ENCODE data around the gene TEX101. TPM values are rescaled to one million over a fixed set of nuclear protein-coding genes. Genes with fewer than 3 reads are reported as not detected.

The TEX101 gene, protein sequence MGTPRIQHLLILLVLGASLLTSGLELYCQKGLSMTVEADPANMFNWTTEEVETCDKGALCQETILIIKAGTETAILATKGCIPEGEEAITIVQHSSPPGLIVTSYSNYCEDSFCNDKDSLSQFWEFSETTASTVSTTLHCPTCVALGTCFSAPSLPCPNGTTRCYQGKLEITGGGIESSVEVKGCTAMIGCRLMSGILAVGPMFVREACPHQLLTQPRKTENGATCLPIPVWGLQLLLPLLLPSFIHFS
- not detected in 5 replicates for total RNA-seq (2022; extraction: Qiagen RNA extraction)

DNA sequence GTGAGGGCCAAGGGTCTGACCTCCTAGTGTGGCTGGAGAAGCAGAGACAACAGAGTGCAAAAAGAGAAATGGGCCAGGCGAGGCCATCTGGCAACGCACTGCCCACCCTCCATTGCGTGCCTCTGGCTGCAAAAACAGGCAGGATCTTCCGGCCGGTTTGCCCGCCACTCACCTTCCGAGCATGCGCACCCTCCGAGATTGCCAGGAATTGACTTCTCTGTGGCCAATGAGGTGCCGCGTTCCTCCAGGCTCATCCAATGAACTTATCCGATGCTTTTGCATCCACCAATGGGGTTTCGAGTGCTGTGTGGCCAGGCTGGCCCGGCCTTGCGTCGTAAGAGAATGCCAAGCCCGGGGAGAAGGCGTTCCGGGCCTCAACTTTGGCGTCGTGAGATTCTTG lies at the start of gene TEX101:
TEX101 (plus strand) TSS at position 337 of the 400 bp plus-strand sequence. CDS start 1,030 bp downstream, outside the sequence.

GRCh38 chr19:43465468-43466120 lies 50.9 kb downstream of the TEX101 start, which contains the start of gene LYPD3:
Gene LYPD3, minus strand, starts transcription at chr19:43465608. Its CDS starts 37 bp downstream, at chr19:43465571.

Other genes with a start within 250 kb of the TEX101 start
- gene PSG5, start 228.4 kb upstream of the TEX101 start, total RNA-seq (2022; extraction: Qiagen RNA extraction), result 0.58 to 0.77 TPM (median 0.69 TPM) in 5 replicates
- 0.53 to 0.99 TPM (median 0.71 TPM) in 5 replicates for gene PSG4, start 209.3 kb upstream of the TEX101 start, total RNA-seq (2022; extraction: Qiagen RNA extraction)
- gene PSG9, start 145.4 kb upstream of the TEX101 start, total RNA-seq (2022; extraction: Qiagen RNA extraction), result 0.05 to 0.17 TPM (median 0.09 TPM) in 5 replicates
- 0.06 to 0.22 TPM (median 0.13 TPM) in 5 replicates for gene CD177, start 61.2 kb upstream of the TEX101 start, total RNA-seq (2022; extraction: Qiagen RNA extraction)
- 0.21 to 0.37 TPM (median 0.28 TPM) in 5 replicates for gene LYPD3, start 50.7 kb downstream of the TEX101 start, total RNA-seq (2022; extraction: Qiagen RNA extraction)
- 8.5 to 9.2 TPM (median 8.7 TPM) in 5 replicates for gene PHLDB3, start 89.9 kb downstream of the TEX101 start, total RNA-seq (2022; extraction: Qiagen RNA extraction)
- gene ETHE1, start 112.3 kb downstream of the TEX101 start, total RNA-seq (2022; extraction: Qiagen RNA extraction), result 39.7 to 43.0 TPM (median 42.9 TPM) in 5 replicates
- 1.4 to 2.7 TPM (median 2.0 TPM) in 5 replicates for gene ZNF575, start 118.3 kb downstream of the TEX101 start, total RNA-seq (2022; extraction: Qiagen RNA extraction)
- gene XRCC1, start 160.6 kb downstream of the TEX101 start, total RNA-seq (2022; extraction: Qiagen RNA extraction), result 27.5 to 31.4 TPM (median 30.2 TPM) in 5 replicates
- gene PINLYP, start 160.9 kb downstream of the TEX101 start, total RNA-seq (2022; extraction: Qiagen RNA extraction), result 0.12 to 0.39 TPM (median 0.25 TPM) in 3 of 5 replicates, not detected in the others
- gene IRGQ, start 181.2 kb downstream of the TEX101 start, total RNA-seq (2022; extraction: Qiagen RNA extraction), result 6.4 to 7.0 TPM (median 6.7 TPM) in 5 replicates
- 13.0 to 19.7 TPM (median 18.2 TPM) in 5 replicates for gene ZNF576, start 181.7 kb downstream of the TEX101 start, total RNA-seq (2022; extraction: Qiagen RNA extraction)
- gene SRRM5, start 197.2 kb downstream of the TEX101 start, total RNA-seq (2022; extraction: Qiagen RNA extraction), result 0.43 to 1.1 TPM (median 0.86 TPM) in 5 replicates
- gene ZNF428, start 204.7 kb downstream of the TEX101 start, total RNA-seq (2022; extraction: Qiagen RNA extraction), result 44.9 to 64.0 TPM (median 60.7 TPM) in 5 replicates
- gene CADM4, start 225.0 kb downstream of the TEX101 start, total RNA-seq (2022; extraction: Qiagen RNA extraction), result 8.1 to 9.2 TPM (median 8.7 TPM) in 5 replicates